ENCODE measurements around the gene EIF5B. TPM values are rescaled to one million over a fixed set of nuclear protein-coding genes. Genes with fewer than 3 reads are reported as not detected.

EIF5B gene
- total RNA-seq, 2 experiments from 2014 or later = 45.0 to 62.1 TPM

GRCh38 chr2:99403524-99403923, 66.3 kb downstream of the EIF5B start:
- ATAC-seq (no peak), DNase-seq (no peak)
- CTCF ChIA-PET = interaction anchor here (0.6 to 1.5 kb wide), 3 partner anchors 38 to 87 kb away, joined by 3 to 4 read pairs (median 4); partner anchors contain the start of gene REV1
- Mint-ChIP-seq H3K36me3 (peaks cover 51% of the 10 kb centered on the region), H3K27ac (no peak overlapping the region), H3K9me3 (ENCODE audit: low read depth) (no peaks in the 10 kb centered on the region), H3K27me3 (no peaks in the 10 kb centered on the region), H3K4me3 (no peak overlapping the region), H3K4me1 (peaks cover 7% of the 10 kb centered on the region)

- Mint-ChIP-seq H3K4me1 (peaks cover 7% of the 10 kb centered on the region), H3K9me3 (ENCODE audit: low read depth) (no peaks in the 10 kb centered on the region), H3K4me3 (no peak overlapping the region), H3K27ac (peak overlapping the region; percentile 26), H3K27me3 (no peaks in the 10 kb centered on the region), H3K36me3 (peaks cover 45% of the 10 kb centered on the region)
- no peak for ATAC-seq
- CTCF ChIA-PET = interaction anchor here (0.6 to 1.5 kb wide), 3 partner anchors 38 to 86 kb away, joined by 3 to 4 read pairs (median 4); partner anchors contain the start of gene REV1
- DNase-seq = no peak
These were observed 67.0 kb downstream of the EIF5B start for GRCh38 chr2:99404039-99404796.

- Mint-ChIP-seq H3K4me3 (no peak overlapping the region), H3K36me3 (peaks cover 39% of the 10 kb centered on the region), H3K9me3 (ENCODE audit: low read depth) (no peaks in the 10 kb centered on the region), H3K4me1 (peaks cover 7% of the 10 kb centered on the region), H3K27me3 (no peaks in the 10 kb centered on the region), H3K27ac (no peak overlapping the region)
- CTCF ChIA-PET = no interaction called here
- ATAC-seq (no peak), DNase-seq (no peak)
These were observed 67.8 kb downstream of the EIF5B start for GRCh38 chr2:99404797-99405669.

DNA sequence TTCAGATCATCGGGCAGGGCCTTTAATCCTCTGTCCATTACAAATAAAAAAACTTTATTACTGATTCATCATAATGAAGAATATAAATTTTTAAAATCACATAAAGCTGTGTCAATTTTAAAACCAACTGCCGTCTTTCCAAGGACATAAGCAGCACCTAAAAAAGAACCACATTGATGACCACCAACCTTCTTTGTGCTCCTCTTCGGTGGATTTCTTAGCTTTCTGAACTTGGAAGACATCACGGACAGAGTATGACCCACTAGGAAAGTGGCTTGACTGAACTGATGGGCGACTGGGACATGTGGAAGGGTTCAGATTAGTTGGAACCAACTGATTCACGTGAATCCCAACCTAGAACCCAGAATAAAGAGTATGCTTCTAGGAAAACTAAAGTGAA, 68.9 kb downstream of the EIF5B start:
- Mint-ChIP-seq H3K36me3 (peaks cover 40% of the 10 kb centered on the region), H3K9me3 (ENCODE audit: low read depth) (no peaks in the 10 kb centered on the region), H3K4me1 (peaks cover 7% of the 10 kb centered on the region), H3K27me3 (no peaks in the 10 kb centered on the region), H3K27ac (no peak overlapping the region), H3K4me3 (no peak overlapping the region)
- CTCF ChIA-PET = no interaction called here
- DNase-seq = no peak
- ATAC-seq = no peak

DNA sequence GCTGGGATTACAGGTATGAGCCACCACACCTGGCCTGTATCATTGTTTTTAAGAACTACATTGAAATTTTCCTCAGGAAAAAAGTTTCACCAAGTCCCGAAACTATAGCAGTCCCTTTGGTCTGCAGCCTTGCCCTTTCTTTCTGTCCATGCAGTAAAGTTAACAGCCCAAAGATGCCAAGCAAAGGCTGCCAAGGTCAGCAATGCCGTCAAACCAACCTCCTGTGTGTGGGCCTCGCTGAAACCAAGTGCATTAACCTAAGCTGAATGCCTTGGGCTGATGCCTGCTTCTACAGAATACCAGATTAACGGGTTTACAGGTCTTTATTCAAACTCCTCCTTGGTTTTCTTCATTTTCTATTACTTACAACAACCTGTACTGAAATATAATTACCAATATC, 73.1 kb downstream of the EIF5B start:
- peaks cover 45% of the 10 kb centered on the region for H3K36me3 Mint-ChIP-seq
- ATAC-seq = no peak
- no peaks in the 10 kb centered on the region for H3K27me3 Mint-ChIP-seq
- no peak overlapping the region for H3K27ac Mint-ChIP-seq
- CTCF ChIA-PET = no interaction called here
- DNase-seq = no peak
- no peaks in the 10 kb centered on the region for H3K4me1 Mint-ChIP-seq
- no peaks in the 10 kb centered on the region for H3K9me3 Mint-ChIP-seq (ENCODE audit: low read depth)
- no peak overlapping the region for H3K4me3 Mint-ChIP-seq

- Mint-ChIP-seq H3K36me3 (peaks cover 42% of the 10 kb centered on the region), H3K4me3 (no peak overlapping the region), H3K27ac (no peak overlapping the region), H3K27me3 (no peaks in the 10 kb centered on the region), H3K4me1 (no peaks in the 10 kb centered on the region), H3K9me3 (ENCODE audit: low read depth) (no peaks in the 10 kb centered on the region)
- no peak for DNase-seq
- CTCF ChIA-PET = no interaction called here
- no peak for ATAC-seq
These were observed 77.4 kb downstream of the EIF5B start for GRCh38 chr2:99414566-99414965.

GRCh38 chr2:99417396-99417795, 80.2 kb downstream of the EIF5B start:
- H3K36me3 Mint-ChIP-seq = peaks cover 49% of the 10 kb centered on the region

DNA sequence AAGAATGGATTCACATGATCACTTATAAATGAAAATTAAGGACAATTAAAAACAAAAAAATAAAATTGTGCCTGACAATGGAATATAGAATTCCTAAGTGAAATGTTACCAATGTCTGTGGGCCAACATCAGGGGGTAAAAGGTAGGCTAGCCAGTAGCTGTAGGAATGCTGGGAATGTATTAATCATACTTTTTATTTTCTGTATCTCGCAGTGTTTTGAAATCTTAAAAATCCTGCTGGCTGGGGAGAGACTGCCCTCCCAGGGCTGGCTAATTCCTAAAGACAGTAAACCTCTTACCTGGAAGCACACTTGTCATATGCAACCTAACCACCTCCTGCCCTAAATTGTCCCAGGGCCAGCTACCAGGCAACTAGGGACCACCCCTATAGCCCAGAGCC, 82.8 kb downstream of the EIF5B start:
- no peak for ATAC-seq
- H3K36me3 Mint-ChIP-seq = peaks cover 29% of the 10 kb centered on the region
- H3K27ac Mint-ChIP-seq = no peak overlapping the region
- H3K4me1 Mint-ChIP-seq = no peaks in the 10 kb centered on the region
- no peak for DNase-seq
- H3K9me3 Mint-ChIP-seq (ENCODE audit: low read depth) = no peaks in the 10 kb centered on the region
- no peaks in the 10 kb centered on the region for H3K27me3 Mint-ChIP-seq
- H3K4me3 Mint-ChIP-seq = no peak overlapping the region
- CTCF ChIA-PET = no interaction called here

More at GRCh38 chr2:99417396-99417795, 80.2 kb downstream of the EIF5B start:
- Mint-ChIP-seq H3K9me3 (ENCODE audit: low read depth) (no peaks in the 10 kb centered on the region), H3K4me3 (no peak overlapping the region), H3K4me1 (no peaks in the 10 kb centered on the region), H3K27me3 (no peaks in the 10 kb centered on the region), H3K27ac (no peak overlapping the region)
- CTCF ChIA-PET = no interaction called here
- DNase-seq (no peak), ATAC-seq (no peak)

DNA sequence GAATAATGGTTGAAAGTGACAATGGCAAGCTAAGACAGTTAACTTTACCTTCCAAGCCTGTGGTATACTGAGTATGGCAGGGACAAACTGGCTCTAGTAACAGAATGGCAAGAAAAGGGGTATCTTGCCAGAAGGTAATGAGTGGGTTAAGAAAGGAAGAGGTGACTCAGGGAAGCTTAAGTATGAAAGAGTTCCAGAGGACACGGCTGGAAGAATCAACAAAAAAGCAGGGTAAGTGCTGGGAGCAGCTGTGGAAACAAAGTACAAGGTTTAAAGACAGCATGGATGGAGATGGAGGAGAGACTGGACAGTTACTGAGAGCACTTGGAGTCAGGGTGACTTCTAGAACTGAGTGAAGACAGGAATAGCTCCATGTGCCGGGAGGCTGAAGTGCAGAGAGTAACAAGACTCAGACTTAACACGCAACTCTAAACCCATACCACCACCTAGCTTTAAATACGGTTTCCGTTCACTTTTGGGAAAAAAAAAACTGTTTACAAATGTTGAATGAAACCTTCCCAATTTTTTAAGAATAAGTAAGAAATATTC, 83.6 kb downstream of the EIF5B start:
- Mint-ChIP-seq H3K27me3 (no peaks in the 10 kb centered on the region), H3K9me3 (ENCODE audit: low read depth) (no peaks in the 10 kb centered on the region), H3K27ac (no peak overlapping the region), H3K4me3 (no peak overlapping the region), H3K36me3 (peaks cover 25% of the 10 kb centered on the region), H3K4me1 (no peaks in the 10 kb centered on the region)
- no peak for DNase-seq
- ATAC-seq = no peak
- CTCF ChIA-PET = no interaction called here

DNA sequence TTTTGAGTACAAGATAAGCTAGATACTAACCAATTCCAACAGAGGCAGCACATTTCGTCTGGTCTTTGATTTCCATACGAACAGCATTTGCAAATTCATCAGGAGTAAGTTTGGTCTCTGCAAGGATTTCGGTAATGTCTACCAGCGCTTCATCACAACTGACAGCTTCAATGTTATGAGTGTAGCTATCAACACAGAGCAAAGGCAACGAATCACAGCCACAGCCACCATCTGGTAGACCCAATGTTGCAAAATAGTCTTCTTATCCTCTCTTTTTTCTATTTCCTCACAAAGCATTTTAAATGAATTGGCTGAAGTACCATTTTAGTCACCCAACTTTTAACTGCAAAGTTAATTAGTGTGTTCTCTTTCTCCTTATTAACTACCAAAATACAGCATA, 84.3 kb downstream of the EIF5B start:
- no peak for DNase-seq
- no peaks in the 10 kb centered on the region for H3K27me3 Mint-ChIP-seq
- no peaks in the 10 kb centered on the region for H3K9me3 Mint-ChIP-seq (ENCODE audit: low read depth)
- H3K36me3 Mint-ChIP-seq = peaks cover 23% of the 10 kb centered on the region
- no peak for ATAC-seq
- no peak overlapping the region for H3K27ac Mint-ChIP-seq
- H3K4me1 Mint-ChIP-seq = no peaks in the 10 kb centered on the region
- CTCF ChIA-PET = no interaction called here
- no peak overlapping the region for H3K4me3 Mint-ChIP-seq

DNA sequence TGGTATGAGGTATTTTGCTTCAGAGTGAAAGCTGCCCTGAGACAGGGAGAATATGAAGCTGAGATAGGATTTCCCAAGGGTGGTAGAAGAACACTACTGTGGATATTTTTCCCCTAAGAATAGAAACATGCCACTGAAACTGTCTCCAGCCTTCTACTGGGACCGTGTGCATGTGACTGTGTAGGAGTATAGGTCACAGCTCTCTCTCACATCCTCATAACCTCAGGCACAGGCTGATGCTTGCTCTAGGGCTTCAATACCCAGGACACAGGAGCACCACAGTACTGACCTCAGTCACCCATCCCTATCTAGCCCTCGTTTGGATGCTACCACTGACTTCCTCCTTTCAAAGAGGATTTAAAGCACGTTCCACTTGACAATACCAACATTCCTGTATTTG, 85.4 kb downstream of the EIF5B start:
- peaks cover 24% of the 10 kb centered on the region for H3K36me3 Mint-ChIP-seq
- CTCF ChIA-PET = no interaction called here

GRCh38 chr2:99424371-99424770, 87.2 kb downstream of the EIF5B start:
- peaks cover 28% of the 10 kb centered on the region for H3K36me3 Mint-ChIP-seq
- H3K27ac Mint-ChIP-seq = no peak overlapping the region
- no peaks in the 10 kb centered on the region for H3K9me3 Mint-ChIP-seq (ENCODE audit: low read depth)
- CTCF ChIA-PET = no interaction called here
- ATAC-seq (no peak), DNase-seq (no peak)
- no peaks in the 10 kb centered on the region for H3K27me3 Mint-ChIP-seq
- no peak overlapping the region for H3K4me3 Mint-ChIP-seq
- no peaks in the 10 kb centered on the region for H3K4me1 Mint-ChIP-seq

More for the DNA sequence above, 85.4 kb downstream of the EIF5B start:
- H3K4me1 Mint-ChIP-seq = no peaks in the 10 kb centered on the region
- H3K27ac Mint-ChIP-seq = no peak overlapping the region
- no peak overlapping the region for H3K4me3 Mint-ChIP-seq
- ATAC-seq (no peak), DNase-seq (no peak)
- H3K27me3 Mint-ChIP-seq = no peaks in the 10 kb centered on the region
- no peaks in the 10 kb centered on the region for H3K9me3 Mint-ChIP-seq (ENCODE audit: low read depth)

- Mint-ChIP-seq H3K4me1 (no peaks in the 10 kb centered on the region), H3K9me3 (ENCODE audit: low read depth) (no peaks in the 10 kb centered on the region), H3K36me3 (peaks cover 24% of the 10 kb centered on the region), H3K4me3 (no peak overlapping the region), H3K27me3 (no peaks in the 10 kb centered on the region), H3K27ac (no peak overlapping the region)
- CTCF ChIA-PET = no interaction called here
- DNase-seq (no peak), ATAC-seq (no peak)
These were observed 87.8 kb downstream of the EIF5B start for GRCh38 chr2:99425022-99425421.

Data from activated CD8-positive, alpha-beta memory T cell treated with anti-CD3 and anti-CD28 coated beads, Interleukin-2, amount 10 ng/mL, durations not matched to agents 7 days and 5 days (primary cell).